HG02798 (cell line): Measurements from ENCODE around the gene CHST8.
"Not testable (repeated sequence)": the region's sequence is repeated elsewhere in the genome, so short reads cannot be mapped to it uniquely, and the experiment has no call there.

Experiments
- ATAC-seq: cut with Tn5 transposase; IDR thresholded peaks from one replicate; pipeline ENCODE4 v1.9.1; 2021; ENCODE audit warnings: mild to moderate bottlenecking; ENCODE audit not compliant: unreplicated experiment, poor library complexity

CHST8 gene

GRCh38 chr19:33616346-33616745 is 5.4 kb upstream of the CHST8 start:
- no peak for ATAC-seq

- ATAC-seq: no peak
Observed at GRCh38 chr19:33616857-33617256, 4.9 kb upstream of the CHST8 start.

DNA sequence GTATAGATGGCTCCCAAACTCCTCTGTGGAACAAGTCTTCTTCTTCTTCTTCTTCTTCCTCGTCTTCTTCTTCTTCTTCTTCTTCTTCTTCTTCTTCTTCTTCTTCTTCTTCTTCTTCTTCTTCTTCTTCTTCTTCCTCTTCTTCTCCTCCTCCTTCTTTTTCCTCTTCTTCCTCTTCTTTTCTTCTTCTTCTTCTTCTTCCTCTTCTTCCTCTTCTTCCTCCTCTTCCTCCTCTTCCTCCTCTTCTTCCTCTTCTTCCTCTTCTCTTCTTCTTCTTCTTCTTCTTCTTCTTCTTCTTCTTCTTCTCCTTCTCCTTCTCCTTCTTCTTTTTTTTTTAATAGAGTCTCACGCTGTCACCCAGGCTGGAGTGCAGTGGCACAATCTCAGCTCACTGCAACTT is 3.4 kb upstream of the CHST8 start:
- not testable (repeated sequence) for ATAC-seq

DNA sequence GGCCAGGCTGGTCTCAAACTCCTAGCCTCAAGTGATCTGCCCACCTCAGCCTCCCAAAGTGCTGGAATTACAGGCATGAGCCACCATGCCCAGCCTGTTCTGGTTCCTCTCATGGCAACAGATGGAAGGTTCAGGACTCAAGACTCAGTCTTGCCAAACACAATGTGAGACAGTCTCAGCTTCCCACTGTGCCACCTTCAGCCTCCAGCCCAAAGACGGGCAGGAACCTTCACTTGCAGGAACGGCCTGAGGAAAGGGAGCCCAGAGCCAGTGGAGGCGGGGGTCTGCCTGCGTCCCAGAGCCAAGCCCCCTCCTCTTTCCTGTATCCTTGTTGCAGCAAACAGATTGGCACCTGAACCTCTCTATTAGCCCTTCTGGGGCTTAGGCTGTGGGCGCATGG is 2.9 kb upstream of the CHST8 start:
- ATAC-seq: no peak

GRCh38 chr19:33620611-33621010 is 1.1 kb upstream of the CHST8 start:
- no peak for ATAC-seq

GRCh38 chr19:33621065-33621785 is 528 bp upstream of the CHST8 start:
- no peak for ATAC-seq

GRCh38 chr19:33622505-33622808 is 704 bp downstream of the CHST8 start:
- no peak for ATAC-seq

DNA sequence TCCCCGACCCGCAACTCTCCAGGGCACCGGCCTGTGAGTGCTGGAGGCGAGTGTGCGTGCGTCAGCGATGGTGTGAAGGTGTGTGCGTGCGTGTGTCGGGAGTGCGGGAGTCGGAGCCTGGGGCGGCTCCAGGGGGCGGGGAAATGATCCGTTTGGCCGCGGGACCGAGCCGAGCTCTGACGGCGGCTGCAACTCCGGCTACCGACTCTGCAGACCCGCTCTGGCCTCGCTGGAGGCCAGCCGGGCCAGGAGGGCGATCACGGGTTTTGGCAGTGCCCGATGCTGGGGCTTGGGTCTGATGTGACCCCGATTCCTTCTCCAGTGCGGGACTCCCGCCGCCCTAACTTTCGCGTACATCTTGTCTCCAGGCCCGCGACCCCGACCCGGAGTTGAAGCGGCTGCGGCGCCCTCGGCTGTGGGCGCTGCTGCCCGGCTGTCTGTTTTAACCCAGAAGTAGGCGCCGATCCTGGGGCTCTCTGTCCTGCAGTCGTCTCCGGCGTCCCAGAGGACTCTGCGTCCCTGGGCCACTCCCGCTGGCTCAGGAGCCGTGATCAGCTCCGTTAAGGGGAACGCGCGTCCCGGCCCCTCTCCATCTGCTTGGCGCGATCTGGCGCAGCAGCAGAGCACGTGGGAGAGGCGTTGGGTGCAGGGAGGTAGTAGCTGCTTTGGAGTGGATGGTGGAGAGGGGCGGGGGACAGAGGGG is 1.2 kb downstream of the CHST8 start:
- ATAC-seq: no peak

- no peak for ATAC-seq
Observed at GRCh38 chr19:33624586-33624985, 2.8 kb downstream of the CHST8 start.

GRCh38 chr19:33627526-33627925 is 5.8 kb downstream of the CHST8 start:
- ATAC-seq: no peak

GRCh38 chr19:33627962-33628839 is 6.4 kb downstream of the CHST8 start:
- no peak for ATAC-seq

- ATAC-seq: no peak
Observed at GRCh38 chr19:33628921-33629825, 7.4 kb downstream of the CHST8 start.

DNA sequence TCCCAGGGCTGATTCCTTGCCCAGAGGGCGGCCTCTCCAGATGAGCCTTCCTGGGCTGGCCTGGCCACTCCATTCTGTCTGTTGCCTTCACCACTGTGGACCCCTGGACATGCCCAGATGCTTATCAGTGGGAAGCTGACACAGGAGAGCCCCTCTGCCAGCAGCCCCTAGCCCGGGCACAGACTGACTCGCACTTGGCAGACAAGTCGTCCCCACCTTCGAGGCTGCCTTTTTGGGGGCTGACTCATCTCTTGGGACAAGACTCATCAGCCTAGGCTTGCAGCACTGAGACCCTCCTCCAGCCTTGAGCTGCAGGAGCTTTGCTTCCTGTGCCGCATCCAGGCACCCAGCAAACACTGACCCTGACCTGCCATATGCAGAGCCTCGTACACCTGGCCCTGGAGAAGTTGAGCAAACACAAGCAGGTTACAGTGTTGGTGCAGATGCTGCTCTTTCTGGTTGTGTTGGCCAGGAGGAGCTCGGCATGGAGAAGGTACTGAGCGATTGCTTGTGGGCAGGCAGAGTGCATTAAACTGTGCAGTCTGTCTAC is 8.1 kb downstream of the CHST8 start:
- no peak for ATAC-seq

GRCh38 chr19:33630880-33631608 is 9.3 kb downstream of the CHST8 start:
- ATAC-seq: no peak

GRCh38 chr19:33631609-33631973 is 9.8 kb downstream of the CHST8 start:
- no peak for ATAC-seq

DNA sequence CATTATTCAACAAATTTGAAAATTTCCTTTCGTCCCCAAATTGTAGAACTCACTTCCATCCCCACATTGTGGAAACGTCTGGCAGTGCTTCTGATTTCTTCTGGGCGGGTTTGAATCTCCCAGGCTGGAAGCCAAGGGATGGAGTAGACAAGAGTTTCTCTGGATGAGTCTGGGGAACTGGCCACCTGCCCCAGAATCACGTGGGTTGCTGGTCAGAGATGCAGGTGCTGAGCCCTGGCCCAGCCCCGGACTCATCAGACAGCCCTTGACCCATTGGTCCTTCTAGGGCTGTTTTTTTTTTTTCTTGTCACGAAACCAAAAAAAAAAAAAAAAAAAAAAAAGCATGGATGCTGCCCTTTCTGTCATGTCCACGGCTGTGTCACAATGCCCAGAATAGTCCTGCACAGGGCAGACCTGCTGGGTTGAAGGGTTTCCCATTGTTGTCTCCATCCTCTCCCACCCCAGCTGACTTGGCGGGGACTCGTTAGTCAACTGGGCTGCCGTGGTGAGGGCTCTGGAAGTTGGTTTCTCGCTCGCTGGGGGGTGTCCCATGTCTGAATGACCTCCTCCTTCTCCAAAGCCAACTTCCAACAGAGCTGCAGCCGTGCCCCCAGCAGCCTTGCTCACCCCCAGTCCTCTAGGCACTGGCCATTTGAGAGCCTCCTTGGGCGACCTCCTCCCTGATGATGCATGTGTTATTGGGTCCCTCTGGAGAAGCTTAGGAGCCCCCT is 12.8 kb downstream of the CHST8 start:
- no peak for ATAC-seq

- no peak for ATAC-seq
Observed at GRCh38 chr19:33638167-33639034, 16.6 kb downstream of the CHST8 start.
